GM21717 (cell line): ENCODE measurements around the gene TSPEAR.

Experiments used
- ATAC-seq: cut with Tn5 transposase; IDR thresholded peaks from one replicate; pipeline ENCODE4 v1.9.1; 2021; ENCODE audit warnings: mild to moderate bottlenecking, moderate library complexity; ENCODE audit not compliant: unreplicated experiment

Gene TSPEAR

DNA sequence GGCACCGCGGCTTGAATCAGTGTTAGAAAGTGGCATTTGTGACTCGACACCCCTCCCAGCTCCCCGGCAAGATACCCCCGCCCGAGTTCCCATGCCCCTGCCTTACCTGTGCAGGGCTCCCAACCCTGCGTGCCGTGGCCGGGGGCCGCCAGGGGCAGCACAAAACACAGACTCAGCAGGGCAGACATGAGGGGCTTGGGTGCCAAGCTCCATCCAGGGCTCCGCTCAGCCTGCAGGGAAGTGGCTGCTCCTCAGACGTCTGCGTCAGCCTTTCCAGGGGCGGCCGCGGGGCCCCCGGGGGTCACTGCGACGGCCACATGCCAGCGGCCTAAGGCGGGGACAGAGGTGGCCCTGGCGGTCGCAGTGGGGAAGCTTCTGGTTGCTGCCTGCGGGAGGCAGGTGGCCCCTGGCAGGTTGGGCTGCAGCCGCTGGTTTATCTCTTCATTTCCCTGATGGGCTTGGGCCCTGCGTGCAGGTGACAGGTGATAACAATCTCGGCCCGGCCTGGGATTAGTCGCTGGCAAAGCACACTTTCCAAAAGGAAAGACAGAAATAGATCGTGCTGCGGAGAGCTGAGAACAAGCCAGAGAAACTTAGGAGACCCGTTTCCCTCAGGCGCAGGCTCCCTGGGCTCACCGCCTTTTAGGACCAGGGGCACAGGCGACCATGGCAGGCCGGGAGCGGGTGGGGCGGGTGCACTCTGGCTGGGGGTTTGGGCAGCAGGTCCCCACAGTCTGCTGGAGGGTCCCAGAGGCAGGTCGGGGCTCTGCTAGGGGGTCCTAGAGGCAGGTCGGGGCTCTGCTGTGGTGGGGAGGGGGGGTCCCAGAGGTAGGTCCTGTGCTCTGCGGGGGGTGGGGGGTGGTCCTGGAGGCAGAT, at the start of gene TSPEAR:
Gene TSPEAR, minus strand, starts transcription at position 246 of the 876 bp plus-strand sequence. Its CDS starts 58 bp downstream, at position 188.
- ATAC-seq: no peak

DNA sequence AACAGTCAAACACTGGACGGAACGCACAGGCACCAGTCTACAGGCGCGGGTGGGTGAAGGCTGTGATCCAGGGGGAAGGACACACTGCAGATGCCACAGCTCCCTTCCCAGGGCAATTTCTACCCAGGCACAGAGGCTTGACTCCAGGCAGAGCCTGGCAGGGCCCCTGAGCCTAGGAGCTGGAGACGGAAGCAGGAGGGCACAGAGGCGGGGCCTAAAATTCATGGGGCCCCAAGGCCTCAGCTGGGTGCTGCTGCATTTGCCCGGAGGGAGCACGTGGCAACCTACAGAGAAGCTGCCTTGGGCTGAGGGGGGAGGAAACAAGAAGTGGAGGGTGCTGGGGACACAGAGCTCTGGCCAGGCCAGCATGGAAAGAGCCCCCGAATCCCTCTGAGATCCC, 49.0 kb upstream of the TSPEAR start:
- no peak for ATAC-seq

DNA sequence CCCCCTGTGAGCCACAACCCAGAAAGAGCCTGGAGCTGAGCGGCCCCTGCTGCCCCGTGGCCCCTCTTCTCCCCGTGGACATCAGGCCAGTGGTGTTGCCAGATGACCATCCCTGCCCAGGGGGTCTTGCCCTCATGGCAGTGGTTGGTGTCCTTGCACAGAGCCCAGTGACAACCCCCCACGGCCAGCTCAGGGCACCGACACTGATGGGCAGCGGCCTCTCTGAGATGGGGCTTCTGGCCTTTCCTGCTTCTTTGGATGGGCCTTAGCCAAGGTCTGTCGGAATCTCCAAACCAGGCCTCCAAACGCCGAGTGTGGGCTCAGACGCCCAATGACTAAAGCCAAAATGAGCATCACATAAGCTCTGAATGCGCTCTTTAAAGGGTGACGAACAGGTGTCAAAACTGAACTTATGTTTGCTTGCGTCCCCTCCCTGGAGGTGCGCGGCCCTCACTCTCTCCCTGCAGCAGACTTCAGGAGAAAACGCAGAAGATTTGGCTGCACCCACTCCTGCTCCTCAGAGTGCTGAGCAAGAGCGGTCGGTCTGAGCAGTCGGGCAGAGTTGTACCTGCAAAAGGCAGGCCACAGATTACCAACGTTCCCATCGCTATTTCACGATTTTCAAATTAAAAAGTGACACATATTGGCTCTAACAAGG, 48.4 kb upstream of the TSPEAR start:
- no peak for ATAC-seq

DNA sequence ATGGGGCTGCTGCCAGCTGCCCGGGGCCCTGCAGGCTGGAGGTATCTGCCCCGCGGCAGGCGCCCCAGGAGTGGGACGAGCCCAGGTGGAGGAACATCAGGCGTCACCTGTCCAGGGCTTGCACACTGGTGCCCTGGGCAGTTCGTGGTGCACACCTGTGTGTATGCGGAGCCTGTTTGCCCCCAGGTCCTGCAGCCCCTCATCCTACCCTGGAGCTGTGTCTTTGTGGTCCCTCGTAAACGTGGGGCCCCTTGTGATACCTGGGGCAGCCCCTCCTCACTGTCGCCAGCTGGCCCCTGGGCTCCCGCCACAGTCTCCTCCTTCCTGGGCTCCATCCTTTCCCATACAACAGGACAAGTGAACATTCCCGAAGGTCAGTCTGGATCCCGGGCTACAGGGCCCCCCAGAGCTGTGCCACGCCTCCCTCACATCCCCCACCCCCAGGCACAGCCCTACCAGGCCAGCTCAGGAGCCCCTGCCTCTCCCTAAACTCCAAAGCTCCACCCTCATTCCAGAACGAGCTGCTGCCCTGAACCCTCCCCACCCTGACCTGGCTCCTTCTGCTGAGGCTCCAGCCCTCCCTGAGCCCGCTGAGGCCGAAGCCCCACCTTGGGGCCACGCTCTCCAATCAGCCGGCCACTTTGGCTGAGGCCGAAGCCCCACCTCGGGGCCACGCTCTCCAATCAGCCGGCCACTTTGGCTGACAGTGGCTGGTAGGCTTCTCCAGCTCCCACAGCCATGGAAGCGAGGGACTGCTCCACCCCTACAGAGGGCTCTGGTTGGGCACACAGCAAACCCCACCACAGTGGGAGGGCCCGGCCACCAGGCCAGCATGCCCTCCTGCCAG, 47.6 kb upstream of the TSPEAR start:
- no peak for ATAC-seq

DNA sequence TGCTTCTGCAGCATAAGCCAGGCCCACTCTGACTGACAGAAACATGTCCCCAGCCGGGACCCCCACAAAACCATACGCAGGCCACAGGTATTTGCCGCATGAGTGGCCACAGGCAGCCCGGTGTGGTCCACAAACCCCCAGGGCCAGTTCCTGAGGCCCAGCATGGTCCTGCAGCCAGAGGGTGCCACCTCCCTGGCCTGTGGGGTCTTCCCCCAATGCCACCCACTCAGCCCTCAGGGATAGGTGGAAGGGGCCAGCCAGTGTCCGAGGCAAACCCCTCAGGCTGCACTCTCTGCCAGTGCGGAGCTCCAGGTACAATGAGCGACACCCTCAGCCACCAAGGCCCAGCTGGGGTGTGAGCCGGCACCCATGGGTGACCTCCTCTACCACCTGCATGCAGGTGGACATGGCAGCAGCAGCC, 46.8 kb upstream of the TSPEAR start:
- no peak for ATAC-seq

DNA sequence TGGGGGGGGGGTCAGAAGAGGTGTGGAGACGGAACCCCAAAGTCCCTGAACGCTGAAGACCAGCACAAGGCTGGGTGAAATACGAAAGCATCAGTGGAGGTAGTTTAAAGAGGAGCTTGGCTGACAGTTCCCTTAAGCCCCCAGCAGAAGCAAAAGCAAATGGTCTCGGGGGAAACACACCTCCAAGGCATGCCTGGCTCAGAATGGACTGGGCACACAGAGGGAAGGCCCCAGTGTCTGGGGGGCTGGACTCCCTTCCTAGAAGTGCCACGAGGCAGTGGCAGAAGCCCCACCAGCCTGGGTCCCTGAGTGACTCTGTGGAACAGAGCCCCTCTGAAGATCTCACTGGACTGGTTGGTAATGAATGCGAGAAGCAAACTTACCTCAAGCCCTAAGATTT, 46.4 kb upstream of the TSPEAR start:
- no peak for ATAC-seq

DNA sequence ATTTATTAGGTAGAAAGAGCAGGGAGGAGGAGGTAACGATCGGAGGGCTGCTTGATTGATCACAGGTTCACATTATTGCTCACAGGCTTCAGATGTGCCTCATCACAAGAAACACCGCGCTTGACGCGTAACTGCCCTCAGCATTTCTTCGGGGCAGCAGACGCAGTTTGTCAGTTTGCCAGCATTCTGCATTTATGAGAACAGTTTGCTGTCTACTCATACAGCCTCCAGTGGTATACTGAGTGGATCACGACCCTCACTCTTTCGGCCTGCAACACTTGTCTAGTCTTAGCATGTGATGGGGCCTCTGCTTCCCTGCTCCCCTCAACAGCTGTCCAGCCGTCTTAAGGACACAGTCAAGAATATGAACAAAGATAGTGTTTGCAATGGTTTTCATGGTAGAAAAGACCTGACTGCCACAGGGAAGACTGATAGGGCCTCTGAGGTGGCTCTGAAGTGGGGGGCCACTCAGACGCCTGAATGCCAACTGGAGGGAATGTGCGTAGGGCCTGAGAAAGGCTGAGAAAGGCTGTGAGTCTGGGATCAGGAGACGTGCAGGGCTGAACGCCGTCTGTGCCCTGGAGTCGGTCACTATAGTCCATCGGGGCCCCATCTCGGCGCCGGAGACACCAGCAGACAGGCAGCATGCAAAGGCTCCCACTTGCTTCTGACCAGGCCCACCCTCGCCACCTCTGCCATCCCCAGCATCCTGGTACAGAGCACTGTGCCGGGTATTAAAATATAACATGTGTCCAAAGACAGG, 45.2 kb upstream of the TSPEAR start:
- ATAC-seq: no peak

DNA sequence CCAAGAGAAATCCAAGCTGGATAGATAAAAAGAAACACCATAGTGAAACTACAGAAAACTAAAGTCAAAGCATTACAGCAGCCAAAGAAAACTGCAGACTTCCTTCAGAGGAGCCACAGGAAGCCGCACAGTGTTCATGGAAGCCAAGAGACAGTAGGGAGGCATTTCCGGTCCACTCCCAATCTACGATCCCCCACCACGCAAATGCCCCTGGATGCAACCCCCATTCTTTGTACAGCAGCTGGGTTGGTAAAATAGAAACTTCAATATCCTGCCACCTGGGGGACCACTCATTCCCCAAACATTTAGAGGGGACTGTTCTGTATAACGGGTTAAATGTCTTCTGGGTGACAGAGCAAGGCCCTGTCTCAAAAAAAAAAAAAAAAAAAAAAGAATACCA, 43.9 kb upstream of the TSPEAR start:
- no peak for ATAC-seq

DNA sequence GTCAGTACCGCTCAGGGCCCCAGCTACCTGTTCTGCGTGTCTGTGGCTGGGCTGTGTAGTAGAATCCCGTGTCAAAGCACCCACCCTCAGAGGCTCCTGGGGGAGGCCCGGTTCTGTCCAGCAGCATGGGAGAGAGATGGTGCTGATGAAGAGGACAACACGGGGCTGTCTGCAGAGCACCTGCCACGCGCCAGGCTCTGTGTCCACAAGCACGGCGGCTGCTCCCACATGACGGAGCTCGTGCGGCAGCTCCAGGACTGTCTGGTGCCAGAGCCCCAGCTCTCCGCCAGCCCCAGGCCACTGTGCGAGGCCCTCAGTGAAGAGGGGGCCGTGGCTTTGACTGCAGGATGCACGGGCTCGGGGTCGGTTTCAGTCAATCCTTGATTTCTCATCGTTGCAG, 42.0 kb upstream of the TSPEAR start:
- ATAC-seq: no peak

DNA sequence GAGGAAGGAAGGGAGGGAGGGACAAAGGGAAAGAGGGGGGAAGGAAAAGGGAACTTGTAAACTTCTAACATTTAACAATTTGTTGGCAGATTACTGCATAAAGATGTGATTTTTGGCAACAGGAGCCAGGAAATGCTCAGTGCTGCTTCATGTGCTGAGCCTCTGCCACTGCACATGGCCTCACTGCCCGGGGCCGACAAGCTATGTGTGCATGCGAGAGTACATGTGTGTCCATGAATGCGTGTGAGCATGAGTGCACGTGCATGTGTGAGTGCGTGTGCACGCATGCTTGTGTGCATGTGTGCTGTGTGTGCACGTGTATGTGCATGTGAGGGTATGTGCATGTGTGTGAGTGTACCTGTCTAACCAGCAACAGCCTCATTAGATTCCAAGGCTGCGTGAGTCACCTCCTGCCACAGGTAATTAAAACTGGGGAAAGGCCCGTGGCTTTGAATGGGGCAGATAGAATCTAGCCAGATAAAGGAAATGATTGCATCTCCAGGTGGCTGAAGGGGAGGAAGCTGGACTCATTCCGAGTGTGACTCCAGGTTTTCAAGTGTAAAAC, 41.4 kb upstream of the TSPEAR start:
- ATAC-seq: no peak

DNA sequence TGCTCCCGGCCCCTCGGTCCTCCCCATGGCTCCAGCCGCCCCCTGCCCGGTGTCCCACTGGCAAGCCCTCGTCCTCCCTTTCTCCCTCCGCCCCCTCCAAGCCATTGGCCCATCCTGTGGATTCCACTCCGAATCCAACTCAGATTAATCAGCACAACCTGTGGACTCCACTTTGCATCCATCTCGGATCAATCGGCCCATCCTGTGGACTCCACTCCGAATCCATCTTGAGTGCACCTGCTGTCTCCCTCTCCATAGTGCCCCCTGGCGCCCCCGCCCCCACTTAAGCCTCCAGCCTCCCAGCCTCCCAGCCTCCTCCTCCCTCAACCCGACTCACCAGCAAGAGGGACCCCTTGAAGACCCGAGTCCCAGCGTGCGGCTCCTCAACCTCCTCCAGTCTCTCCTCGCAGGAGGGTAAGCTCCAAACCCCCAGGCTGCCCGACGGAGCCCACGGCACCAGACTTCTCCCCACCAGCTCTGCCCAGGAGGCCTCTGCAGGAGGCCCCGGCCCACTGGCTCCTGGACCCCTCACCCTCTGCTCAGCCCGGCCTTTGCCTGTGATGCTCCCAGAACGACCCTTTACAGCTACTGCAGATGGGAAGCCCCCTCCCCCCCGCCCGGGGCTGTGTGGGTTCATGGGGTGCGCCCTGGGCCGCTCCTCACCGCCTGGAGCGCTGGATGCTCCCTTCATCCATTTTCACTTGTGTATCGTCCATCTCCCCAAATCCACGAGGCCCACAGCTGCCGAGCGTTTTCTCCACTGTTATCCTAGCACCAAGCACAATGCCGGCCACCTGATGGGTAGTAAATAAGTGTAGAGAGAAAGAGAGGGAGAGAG, 40.6 kb upstream of the TSPEAR start:
- ATAC-seq: no peak

DNA sequence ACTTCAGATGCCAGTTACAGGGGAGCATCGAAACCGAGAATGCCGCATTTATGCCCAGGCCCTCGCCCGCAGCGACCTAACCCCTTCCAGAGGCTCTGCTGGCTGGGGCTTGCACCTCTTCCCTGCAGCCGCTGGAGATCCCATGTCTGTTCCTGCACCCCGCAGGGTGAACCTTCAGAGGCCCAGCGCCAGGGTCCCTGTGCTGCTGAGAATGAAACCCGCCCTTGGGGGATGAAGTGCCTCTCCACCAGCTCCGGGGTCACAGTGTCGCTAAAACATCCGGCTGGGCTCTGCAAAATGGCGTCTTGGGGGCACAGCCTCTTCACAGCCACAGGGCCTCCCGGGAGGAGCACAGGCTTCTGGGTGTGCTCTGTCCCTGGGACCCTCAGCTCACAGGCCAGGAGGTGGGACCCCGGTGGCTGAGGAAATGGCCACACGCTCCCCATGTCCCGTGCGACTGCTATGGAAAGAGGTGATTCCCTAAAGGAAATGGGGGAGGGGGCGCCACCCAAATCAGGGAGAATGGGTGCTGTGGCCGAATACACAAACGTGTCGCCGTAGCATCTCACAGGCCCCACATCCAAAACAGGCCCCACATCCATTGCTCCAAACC, 39.9 kb upstream of the TSPEAR start:
- no peak for ATAC-seq

DNA sequence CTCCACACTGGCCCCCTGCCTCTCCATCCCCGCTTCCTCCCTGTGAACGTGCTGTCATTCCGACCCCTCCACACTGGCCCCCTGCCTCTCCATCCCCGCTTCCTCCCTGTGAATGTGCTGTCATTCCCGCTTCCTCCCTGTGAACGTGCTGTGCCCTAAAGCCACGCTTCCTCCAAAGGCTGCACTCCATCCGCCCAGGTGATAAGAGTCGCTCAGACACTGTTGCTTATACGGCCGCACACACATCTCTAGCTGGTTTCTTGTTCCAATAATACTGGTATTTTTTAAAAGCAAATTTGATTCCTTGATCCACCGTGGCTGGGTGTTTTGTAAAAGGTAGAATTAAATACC, 39.3 kb upstream of the TSPEAR start:
- ATAC-seq: no peak

DNA sequence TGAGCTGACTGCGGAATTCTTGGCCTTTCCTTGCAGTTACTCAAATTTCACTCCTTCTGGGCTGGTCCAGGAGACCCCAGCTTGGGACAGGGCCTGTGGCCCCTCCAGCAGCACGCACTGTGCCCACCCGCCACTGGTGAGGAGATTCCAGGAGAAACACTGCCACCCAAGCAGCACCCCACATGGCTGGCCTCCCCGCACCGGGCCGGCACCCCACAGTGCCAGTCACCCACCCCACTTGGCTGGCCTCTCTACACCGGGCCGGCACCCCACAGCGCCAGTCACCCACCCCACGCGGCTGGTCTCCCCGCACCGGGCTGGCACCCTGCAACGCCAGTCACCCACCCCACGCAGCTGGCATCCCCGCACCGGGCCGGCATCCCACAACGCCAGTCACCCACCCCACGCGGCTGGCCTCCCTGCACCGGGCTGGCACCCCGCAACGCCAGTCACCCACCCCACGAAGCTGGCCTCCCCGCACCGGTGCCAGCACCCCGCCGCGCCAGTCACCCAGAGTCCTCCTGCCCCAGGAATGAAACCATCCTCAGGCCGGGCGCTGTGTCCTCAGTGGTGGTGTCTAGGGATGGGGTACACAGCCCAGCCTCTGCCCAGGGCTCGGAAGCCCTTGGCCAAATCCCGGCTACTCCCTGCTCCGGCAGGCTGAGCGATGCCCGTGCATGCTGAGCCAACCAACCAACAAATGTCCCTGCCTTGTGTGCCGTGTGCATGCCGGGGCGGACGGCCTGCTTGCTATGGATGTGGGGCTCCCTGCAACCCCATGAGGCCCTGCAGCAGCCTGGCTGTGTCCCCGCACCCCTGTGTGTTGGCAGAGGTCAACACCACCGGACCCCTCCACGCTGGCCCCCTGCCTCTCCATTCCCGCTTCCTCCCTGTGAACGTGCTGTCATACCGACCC, 38.6 kb upstream of the TSPEAR start:
- no peak for ATAC-seq

DNA sequence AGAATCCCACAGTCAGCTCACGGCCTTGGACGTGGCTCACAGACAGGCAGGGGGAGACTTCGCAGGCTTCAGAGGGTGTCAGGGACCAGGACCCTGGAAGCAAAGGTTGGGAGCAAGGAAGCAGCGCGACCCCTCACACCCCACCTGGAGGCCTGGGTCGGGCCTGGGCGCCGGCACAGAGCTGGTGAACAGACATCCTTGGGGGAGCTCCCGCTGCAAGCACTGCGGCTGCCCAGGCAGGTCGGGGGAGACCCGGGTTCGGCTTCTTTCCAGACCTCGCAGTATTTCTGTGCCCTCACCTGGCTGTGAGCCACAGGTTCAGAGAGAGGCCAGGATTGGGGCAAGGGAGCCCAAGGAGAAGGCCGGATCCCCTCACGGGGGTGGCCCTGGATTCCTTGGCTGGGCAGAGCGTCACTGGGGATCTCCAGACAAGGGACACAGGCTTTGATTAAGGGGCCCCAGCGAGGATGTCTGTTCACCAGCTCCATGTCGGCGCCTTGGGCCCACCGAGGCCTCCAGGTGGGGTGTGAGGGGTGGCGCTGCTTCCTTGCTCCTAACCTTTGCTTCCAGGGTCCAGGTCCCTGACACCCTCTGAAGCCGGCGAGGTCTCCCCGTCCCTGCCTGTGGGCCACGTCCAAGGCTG, 37.9 kb upstream of the TSPEAR start:
- ATAC-seq: no peak

DNA sequence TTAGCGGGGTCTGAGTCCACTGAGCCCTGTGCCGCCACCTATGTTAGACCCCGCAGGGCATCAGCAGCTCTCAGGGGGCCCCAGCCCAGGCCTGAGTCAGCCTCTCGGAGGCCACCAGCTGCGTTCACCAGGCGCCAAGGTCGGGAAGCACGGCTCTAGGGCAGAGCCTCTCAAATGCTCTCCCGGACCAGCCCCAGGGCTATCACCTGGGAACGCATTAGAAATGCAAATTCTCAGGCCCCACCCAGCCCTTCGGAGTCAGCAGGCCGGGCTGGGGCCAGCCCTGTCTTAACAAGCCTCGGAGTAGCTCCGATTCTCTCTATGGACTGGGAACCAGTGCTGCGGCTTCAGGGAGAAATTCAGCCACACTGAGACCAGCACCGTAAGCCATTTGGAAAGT, 37.2 kb upstream of the TSPEAR start:
- no peak for ATAC-seq

DNA sequence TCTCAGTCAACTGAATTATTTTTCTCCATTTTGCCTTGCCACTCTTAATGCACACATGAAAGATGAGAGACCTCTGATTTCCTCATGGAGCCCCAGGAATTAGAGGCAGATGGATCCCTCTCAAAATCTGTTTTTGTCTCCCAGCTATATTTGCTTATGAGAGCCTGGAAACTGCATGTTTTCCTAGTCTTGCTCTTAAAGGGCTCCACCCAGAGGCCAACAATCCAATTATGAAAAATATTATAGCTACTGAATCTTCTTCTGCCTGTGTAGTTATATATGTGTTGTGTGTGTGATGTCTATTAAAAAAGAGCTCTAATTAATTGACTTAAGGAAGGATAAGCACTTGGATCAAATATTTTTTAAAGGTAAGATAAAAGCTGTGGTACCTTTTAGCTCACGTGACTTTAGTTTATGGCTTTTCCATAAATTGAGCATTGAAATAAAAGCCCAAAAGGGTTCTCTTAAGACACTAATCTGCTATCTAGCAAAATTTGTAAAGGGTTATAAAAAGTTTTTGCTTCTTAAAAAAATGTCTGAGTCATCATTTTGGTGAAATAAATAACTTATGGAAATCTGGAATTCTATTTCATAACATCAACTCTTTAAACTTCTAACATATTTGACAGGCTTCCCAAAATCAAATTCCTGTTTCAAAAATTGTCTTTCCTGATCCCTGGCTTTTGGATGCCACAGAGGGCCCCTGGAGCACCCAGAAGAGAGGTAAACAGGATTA, 31.2 kb upstream of the TSPEAR start:
- no peak for ATAC-seq
